SK-N-SH (cell line): Measurements from ENCODE around the gene PCP4L1.

Experiments
- CTCF ChIP-seq: fragments of 200-600 bp; sonication (generic); IDR thresholded peaks from 2 replicates; pipeline ENCODE4 v1.6.1; 2017; ENCODE audit warnings: antibody characterized with exemption, mild to moderate bottlenecking, moderate library complexity
- EP300 ChIP-seq, 2 experiments: IDR thresholded peaks; 2 replicates each; pipeline versions ENCODE4 v1.4.0 to v1.6.1; 2012; ENCODE audit warnings: borderline replicate concordance in 1 of 2, low read depth in 1 of 2, low read length in 1 of 2
- FOXM1 ChIP-seq: IDR thresholded peaks from 2 replicates; pipeline ENCODE4 v1.4.0; 2012; ENCODE audit warnings: low read depth, mild to moderate bottlenecking
- GATA2 ChIP-seq: sonication (generic); formaldehyde crosslinking; IDR thresholded peaks from 2 replicates; pipeline ENCODE4 v1.5.0; 2020; ENCODE audit warnings: mild to moderate bottlenecking, missing genetic modification reagents
- JUND ChIP-seq: IDR thresholded peaks from 2 replicates; pipeline ENCODE4 v1.4.0; 2012
- MAX ChIP-seq: IDR thresholded peaks from 2 replicates; pipeline ENCODE4 v1.4.0; 2012; ENCODE audit warnings: low read depth
- POLR2AphosphoS5 ChIP-seq: IDR thresholded peaks from 2 replicates; pipeline ENCODE4 v1.6.1; 2012; ENCODE audit warnings: low read depth, low read length
- TAF1 ChIP-seq: IDR thresholded peaks from 2 replicates; pipeline ENCODE4 v1.6.1; 2012; ENCODE audit warnings: low read depth, mild to moderate bottlenecking, low read length, moderate library complexity, borderline replicate concordance
- TCF12 ChIP-seq: IDR thresholded peaks from 2 replicates; pipeline ENCODE4 v1.4.0; 2012
- USF1 ChIP-seq: IDR thresholded peaks from 2 replicates; pipeline ENCODE4 v1.4.0; 2012; ENCODE audit warnings: low read depth, borderline replicate concordance
- USF2 ChIP-seq: fragments of 150-350 bp; IDR thresholded peaks from 2 replicates; pipeline ENCODE4 v1.6.1; 2017; ENCODE audit warnings: antibody characterized with exemption, low read length, low read depth, borderline replicate concordance

- TF ChIP-seq GATA2, result no peak
- TF ChIP-seq FOXM1, result no peak
- no peak for TF ChIP-seq MAX
- no peak for TF ChIP-seq USF2
- no peak for TF ChIP-seq EP300 (IDR thresholded peaks at IDR 0.05; ENCODE audit: borderline replicate concordance in 1 of 2, low read depth in 1 of 2, low read length in 1 of 2)
- TF ChIP-seq CTCF, result no peak
- no peak for TF ChIP-seq TAF1
- TF ChIP-seq TCF12, result no peak
- no peak for TF ChIP-seq USF1
- TF ChIP-seq JUND, result no peak
- TF ChIP-seq POLR2AphosphoS5, result no peak
Measured at GRCh38 chr1:161309868-161310267, 51.3 kb downstream of the PCP4L1 start, which contains the start of gene MPZ.
